Endothelial cell of umbilical vein (primary cell): Measurements from ENCODE around the gene CYP26C1. TPM values are rescaled to one million over a fixed set of nuclear protein-coding genes. Genes with fewer than 3 reads are reported as not detected.

Experiments
- BruUV-seq: library from RNA; stranded (reverse); fragments of 400-500 nt; replicated peaks from 2 replicates; lab custom pipeline; 2021; lab: Mats Ljungman, UMichigan
- CTCF ChIA-PET: fragments of 300-600, 350-600 bp; sonication (Branson Sonifier 250); formaldehyde crosslinking; loops from one replicate; lab custom pipeline; 2021; ENCODE audit warnings: antibody characterized with exemption, inconsistent platforms; lab: Charles Lee
- POLR2A ChIA-PET: fragments of 300-600, 350-600 bp; sonication (Branson Sonifier 250); formaldehyde crosslinking; loops from one replicate; lab custom pipeline; 2021; ENCODE audit warnings: antibody characterized with exemption, inconsistent platforms; lab: Charles Lee
- DNase-seq: peaks from one replicate; pipeline ENCODE4 v3.0.0-alpha.2; 2011; ENCODE audit warnings: low read depth, low spot score
- FAIRE-seq: peaks from 2 replicates; lab custom pipeline; 2011; peaks lifted over from hg19 to GRCh38; lab: Jason Lieb, UNC
- H2AFZ ChIP-seq: 2 replicates; pipeline ENCODE4 v1.6.0; 2012; ENCODE audit warnings: low read depth, low read length, control low read depth, inconsistent platforms
- H3K27ac ChIP-seq: 2 replicates; pipeline ENCODE4 v1.5.1; 2011; ENCODE audit warnings: low read depth, mild to moderate bottlenecking, control low read depth, low read length, moderate library complexity; ENCODE audit not compliant: insufficient read depth
- H3K27me3 ChIP-seq, 2 experiments: 2 replicates each; pipeline versions ENCODE4 v1.6.0 to v1.6.1; 2011; ENCODE audit warnings: low read length in 2 of 2, mixed read lengths in 1 of 2; ENCODE audit not compliant: control insufficient read depth in 2 of 2, insufficient read depth in 2 of 2
- H3K36me3 ChIP-seq, 2 experiments: 2 replicates in 1 of 2; 3 replicates in 1 of 2; pipeline ENCODE4 v1.5.1; 2011; ENCODE audit warnings: low read length in 2 of 2, mild to moderate bottlenecking in 1 of 2, moderate library complexity in 1 of 2; ENCODE audit not compliant: control insufficient read depth in 2 of 2, insufficient read depth in 2 of 2; ENCODE audit errors: extremely low read depth in 1 of 2
- H3K4me1 ChIP-seq: 3 replicates; pipeline ENCODE4 v1.5.1; 2011; ENCODE audit warnings: mild to moderate bottlenecking, low read length; ENCODE audit not compliant: control insufficient read depth, insufficient read depth; ENCODE audit errors: extremely low read depth
- H3K4me2 ChIP-seq: 2 replicates; pipeline ENCODE4 v1.6.1; 2011; ENCODE audit warnings: low read length, control low read depth, mixed read lengths; ENCODE audit not compliant: insufficient read depth
- H3K4me3 ChIP-seq, 3 experiments: fragments of 200-600 bp in 1 of 3; sonication (generic), shearing (Covaris generic) in 1 of 3; replicated peaks in 1 of 3; 2 replicates each; pipeline ENCODE4 v1.5.1; 2011 to 2016; ENCODE audit warnings: control low read depth in 3 of 3, low read length in 3 of 3, mild to moderate bottlenecking in 2 of 3, inconsistent platforms in 1 of 3, low read depth in 1 of 3, moderate library complexity in 1 of 3; ENCODE audit not compliant: insufficient read depth in 1 of 3
- H3K79me2 ChIP-seq: 2 replicates; pipeline ENCODE4 v1.6.0; 2012; ENCODE audit warnings: low read length, inconsistent platforms; ENCODE audit not compliant: control insufficient read depth, insufficient read depth
- H3K9ac ChIP-seq: replicated peaks from 2 replicates; pipeline ENCODE3; 2011; ENCODE audit warnings: low read length, control low read depth; ENCODE audit not compliant: insufficient read depth; ENCODE audit errors: extremely low read depth
- H3K9me1 ChIP-seq: replicated peaks from 3 replicates; pipeline ENCODE4 v1.6.0; 2011; ENCODE audit warnings: mild to moderate bottlenecking, low read length; ENCODE audit not compliant: control insufficient read depth, insufficient read depth; ENCODE audit errors: extremely low read depth
- H3K9me3 ChIP-seq: replicated peaks from 2 replicates; pipeline ENCODE4 v1.5.1; 2012; ENCODE audit warnings: low read length, inconsistent platforms; ENCODE audit not compliant: control insufficient read depth, insufficient read depth
- H4K20me1 ChIP-seq: replicated peaks from 2 replicates; pipeline ENCODE3; 2011; ENCODE audit warnings: mild to moderate bottlenecking, low read length; ENCODE audit not compliant: control insufficient read depth, insufficient read depth; ENCODE audit errors: extremely low read depth
- CTCF ChIP-seq, 2 donors: IDR thresholded peaks; 1 replicate in 1 of 2; 2 replicates in 1 of 2; pipeline ENCODE4 v1.5.1; 2011; ENCODE audit warnings: low read length in 2 of 2, mild to moderate bottlenecking in 2 of 2, moderate library complexity in 2 of 2, control low read depth in 1 of 2, inconsistent platforms in 1 of 2, low read depth in 1 of 2; ENCODE audit not compliant: insufficient read depth in 1 of 2; ENCODE audit errors: extremely low read depth in 1 of 2
- EZH2 ChIP-seq: IDR thresholded peaks from 2 replicates; pipeline ENCODE4 v1.6.1; 2012; ENCODE audit warnings: borderline replicate concordance, low read depth, mild to moderate bottlenecking, moderate library complexity, low read length, inconsistent platforms; ENCODE audit not compliant: severe bottlenecking
- FOS ChIP-seq: IDR thresholded peaks from 2 replicates; pipeline ENCODE4 v1.6.1; 2011; ENCODE audit warnings: mild to moderate bottlenecking, low read length, moderate library complexity, borderline replicate concordance; ENCODE audit not compliant: insufficient read depth
- GATA2 ChIP-seq: IDR thresholded peaks from 2 replicates; pipeline ENCODE4 v1.7.0; 2011; ENCODE audit warnings: low read depth, mild to moderate bottlenecking, moderate library complexity, mixed read lengths, low read length; ENCODE audit not compliant: insufficient read length, insufficient read depth
- JUN ChIP-seq: IDR thresholded peaks from 2 replicates; pipeline ENCODE4 v1.6.1; 2011; ENCODE audit warnings: borderline replicate concordance, low read depth; ENCODE audit not compliant: insufficient read length, insufficient read depth
- MAX ChIP-seq: IDR thresholded peaks from 2 replicates; pipeline ENCODE4 v1.6.1; 2011; ENCODE audit not compliant: insufficient read depth, insufficient read length
- MYC ChIP-seq: IDR thresholded peaks from one replicate; pipeline ENCODE4 v1.6.1; 2011; ENCODE audit warnings: mild to moderate bottlenecking, low read depth, low read length
- POLR2A ChIP-seq: IDR thresholded peaks from 2 replicates; pipeline ENCODE4 v1.6.1; 2012; ENCODE audit warnings: low read depth, mild to moderate bottlenecking, control low read depth, low read length
- POLR2AphosphoS5 ChIP-seq: IDR thresholded peaks from 2 replicates; pipeline ENCODE4 v1.6.1; 2012; ENCODE audit warnings: low read depth, mild to moderate bottlenecking, control low read depth, low read length, moderate library complexity; ENCODE audit not compliant: insufficient read depth
- dilution Hi-C: fragments of 300-500 bp; cut with MboI; formaldehyde crosslinking; loops from one replicate; pipeline ENCODE4 v1.15.0; 2019; ENCODE audit warnings: low sequenced_read_pairs; ENCODE audit not compliant: extremely low pct_ligation_motif_present
- intact Hi-C: fragments of 100-400 bp; cut with micrococcal nuclease; formaldehyde crosslinking; loops from one replicate; pipeline ENCODE4 v1.10.0; 2022
- polyA plus RNA-seq, 4 experiments: library from polyadenylated mRNA; depleted of rRNA in 3 of 4; stranded (reverse) in 3 of 4; unstranded in 1 of 4; fragments of >200 nt; gene quantifications; 2 replicates each; pipeline versions ENCODE4 v1.2.1 to v1.2.3, GENCODE V29; 2011 to 2012; ENCODE audit warnings: missing spikeins in 1 of 4
- total RNA-seq: library from RNA; stranded (reverse); gene quantifications from 2 replicates; pipeline ENCODE4 v1.2.3, GENCODE V29; 2021

CYP26C1 gene
- total and polyA plus RNA-seq, 2 donors (not counting 3 experiments of a cell fraction or from before 2014, with no cell fraction given), result 0.12 to 3.0 TPM

GRCh38 chr10:93069245-93069561, 8.6 kb downstream of the CYP26C1 start:
- FAIRE-seq (no peak), DNase-seq (no peak)
- CTCF ChIA-PET, result interaction anchor here (1.0 to 2.5 kb wide), 2 partner anchors 10 to 104 kb away, joined by 3 to 5 read pairs; no protein-coding TSS in a partner anchor
- peaks cover 32% of the 10 kb centered on the region for H3K4me1 ChIP-seq
- intact Hi-C loops (loop anchor here (10.0 kb wide), 1 partner anchor 224 kb away; the partner anchor contains the start of gene EXOC6), dilution Hi-C loops (no loop called here)
- no TSS peak for BruUV-seq
- H2AFZ ChIP-seq, result no peak overlapping the region
- no peaks in the 10 kb centered on the region for H3K9me1 ChIP-seq
- H3K27me3 ChIP-seq, result peaks cover 25 to 34% of the 10 kb centered on the region in 2 experiments
- POLR2A ChIA-PET, result no interaction called here
- H3K9ac ChIP-seq, result no peak overlapping the region
- no peak overlapping the region for H3K4me2 ChIP-seq
- no peak overlapping the region for H3K27ac ChIP-seq
- H3K79me2 ChIP-seq, result no peaks in the 10 kb centered on the region
- H3K4me3 ChIP-seq, result no peak overlapping the region
- H3K36me3 ChIP-seq, result peaks cover 0 to 17% of the 10 kb centered on the region in 2 experiments
- H3K9me3 ChIP-seq, result no peaks in the 10 kb centered on the region
- TF ChIP-seq MYC (no peak), POLR2AphosphoS5 (no peak), MAX (no peak), CTCF (IDR thresholded peaks at IDR 0.05; ENCODE audit: extremely low read depth in 1 of 2, insufficient read depth in 1 of 2, low read depth in 1 of 2, low read length in 2 of 2) (no peak), JUN (no peak), POLR2A (no peak), EZH2 (no peak), GATA2 (no peak), FOS (no peak)
- peaks cover 3% of the 10 kb centered on the region for H4K20me1 ChIP-seq
